Stromal cell of bone marrow (primary cell): ENCODE measurements around the gene CCBE1.
"Not testable (repeated sequence)": the region's sequence is repeated elsewhere in the genome, so short reads cannot be mapped to it uniquely, and the experiment has no call there.

Experiments used
- DNase-seq: peaks from one replicate; pipeline ENCODE4 v3.0.0-alpha.2; 2012; ENCODE audit warnings: low read depth

Gene CCBE1

GRCh38 chr18:59697236-59697932 lies at the start of gene CCBE1:
TSS of gene CCBE1 (minus strand) at chr18:59697423.
- no peak for DNase-seq

GRCh38 chr18:59744271-59744721 lies 47.1 kb upstream of the CCBE1 start:
- peak; percentile 90 for DNase-seq

GRCh38 chr18:59743566-59743965 lies 46.3 kb upstream of the CCBE1 start:
- no peak for DNase-seq

GRCh38 chr18:59742325-59743111 lies 45.3 kb upstream of the CCBE1 start:
- DNase-seq, result peak; percentile 76

- DNase-seq, result no peak
Measured at GRCh38 chr18:59740141-59740540, 42.9 kb upstream of the CCBE1 start.

- DNase-seq, result no peak
Measured at GRCh38 chr18:59737776-59738300, 40.6 kb upstream of the CCBE1 start.

- DNase-seq, result not testable (repeated sequence)
Measured at GRCh38 chr18:59737335-59737734, 40.1 kb upstream of the CCBE1 start.

- DNase-seq, result no peak
Measured at GRCh38 chr18:59736061-59736460, 38.8 kb upstream of the CCBE1 start.

GRCh38 chr18:59735269-59735860 lies 38.1 kb upstream of the CCBE1 start:
- DNase-seq, result no peak

GRCh38 chr18:59733421-59733820 lies 36.2 kb upstream of the CCBE1 start:
- DNase-seq, result no peak

GRCh38 chr18:59730896-59731295 lies 33.7 kb upstream of the CCBE1 start:
- DNase-seq, result no peak

GRCh38 chr18:59729781-59730180 lies 32.6 kb upstream of the CCBE1 start:
- no peak for DNase-seq

GRCh38 chr18:59728816-59729215 lies 31.6 kb upstream of the CCBE1 start:
- no peak for DNase-seq

- DNase-seq, result no peak
Measured at GRCh38 chr18:59725142-59725541, 27.9 kb upstream of the CCBE1 start.

- DNase-seq, result no peak
Measured at GRCh38 chr18:59724103-59724502, 26.9 kb upstream of the CCBE1 start.

GRCh38 chr18:59721931-59722330 lies 24.7 kb upstream of the CCBE1 start:
- DNase-seq, result no peak

- DNase-seq, result no peak
Measured at GRCh38 chr18:59721211-59721610, 24.0 kb upstream of the CCBE1 start.

- peak; percentile 93 for DNase-seq
Measured at GRCh38 chr18:59719544-59720181, 22.4 kb upstream of the CCBE1 start.

GRCh38 chr18:59718464-59719157 lies 21.4 kb upstream of the CCBE1 start:
- no peak for DNase-seq

- DNase-seq, result peak; percentile 68
Measured at GRCh38 chr18:59718108-59718463, 20.9 kb upstream of the CCBE1 start.

- no peak for DNase-seq
Measured at GRCh38 chr18:59717291-59717690, 20.1 kb upstream of the CCBE1 start.

- peak; percentile 89 for DNase-seq
Measured at GRCh38 chr18:59715966-59716369, 18.7 kb upstream of the CCBE1 start.
